ENCODE measurements around the gene PRKG1.

PRKG1 gene

GRCh38 chr10:52106011-52106410 is 1031.7 kb downstream of the PRKG1 start:
- Mint-ChIP-seq H3K4me3 (no peak overlapping the region), H3K4me1 (no peaks in the 10 kb centered on the region), H3K27ac (ENCODE audit: low read depth) (no peak overlapping the region), H3K27me3 (no peaks in the 10 kb centered on the region), H3K9me3 (no peaks in the 10 kb centered on the region), H3K36me3 (ENCODE audit: insufficient read depth) (no peaks in the 10 kb centered on the region)
- ATAC-seq (replicated peaks; ENCODE audit: extremely low read depth, poor library complexity, severe bottlenecking) (no peak), DNase-seq (ENCODE audit: low spot score in 2 of 2) (no peak)

GRCh38 chr10:52106899-52107298 is 1032.6 kb downstream of the PRKG1 start:
- Mint-ChIP-seq H3K4me1 (no peaks in the 10 kb centered on the region), H3K27ac (ENCODE audit: low read depth) (no peak overlapping the region), H3K36me3 (ENCODE audit: insufficient read depth) (no peaks in the 10 kb centered on the region), H3K27me3 (no peaks in the 10 kb centered on the region), H3K4me3 (no peak overlapping the region), H3K9me3 (no peaks in the 10 kb centered on the region)
- ATAC-seq (replicated peaks; ENCODE audit: extremely low read depth, poor library complexity, severe bottlenecking), result no peak
- DNase-seq (ENCODE audit: low spot score in 2 of 2), result no peak

GRCh38 chr10:52108236-52108635 is 1033.9 kb downstream of the PRKG1 start:
- ATAC-seq (replicated peaks; ENCODE audit: extremely low read depth, poor library complexity, severe bottlenecking) (no peak), DNase-seq (ENCODE audit: low spot score in 2 of 2) (no peak)
- Mint-ChIP-seq H3K4me3 (no peak overlapping the region), H3K9me3 (no peaks in the 10 kb centered on the region), H3K27me3 (no peaks in the 10 kb centered on the region), H3K36me3 (ENCODE audit: insufficient read depth) (no peaks in the 10 kb centered on the region), H3K4me1 (no peaks in the 10 kb centered on the region), H3K27ac (ENCODE audit: low read depth) (no peak overlapping the region)

GRCh38 chr10:52110576-52110975 is 1036.3 kb downstream of the PRKG1 start:
- Mint-ChIP-seq H3K27ac (ENCODE audit: low read depth) (no peak overlapping the region), H3K4me3 (no peak overlapping the region), H3K36me3 (ENCODE audit: insufficient read depth) (no peaks in the 10 kb centered on the region), H3K27me3 (no peaks in the 10 kb centered on the region), H3K4me1 (no peaks in the 10 kb centered on the region), H3K9me3 (peaks cover 2% of the 10 kb centered on the region)
- DNase-seq (ENCODE audit: low spot score in 2 of 2), result no peak
- no peak for ATAC-seq (replicated peaks; ENCODE audit: extremely low read depth, poor library complexity, severe bottlenecking)

GRCh38 chr10:52111101-52111891 is 1037.0 kb downstream of the PRKG1 start:
- ATAC-seq (replicated peaks; ENCODE audit: extremely low read depth, poor library complexity, severe bottlenecking) (no peak), DNase-seq (ENCODE audit: low spot score in 2 of 2) (no peak)
- Mint-ChIP-seq H3K4me3 (no peak overlapping the region), H3K36me3 (ENCODE audit: insufficient read depth) (no peaks in the 10 kb centered on the region), H3K4me1 (no peaks in the 10 kb centered on the region), H3K27ac (ENCODE audit: low read depth) (no peak overlapping the region), H3K27me3 (no peaks in the 10 kb centered on the region), H3K9me3 (peaks cover 4% of the 10 kb centered on the region)

- Mint-ChIP-seq H3K36me3 (ENCODE audit: insufficient read depth) (no peaks in the 10 kb centered on the region), H3K27ac (ENCODE audit: low read depth) (no peak overlapping the region), H3K9me3 (peaks cover 14% of the 10 kb centered on the region), H3K27me3 (no peaks in the 10 kb centered on the region), H3K4me1 (no peaks in the 10 kb centered on the region), H3K4me3 (no peak overlapping the region)
- DNase-seq (ENCODE audit: low spot score in 2 of 2), result no peak
- no peak for ATAC-seq (replicated peaks; ENCODE audit: extremely low read depth, poor library complexity, severe bottlenecking)
These were observed 1041.5 kb downstream of the PRKG1 start for GRCh38 chr10:52115823-52116222.

GRCh38 chr10:52119507-52119906 is 1045.2 kb downstream of the PRKG1 start:
- H3K27me3 Mint-ChIP-seq, result no peaks in the 10 kb centered on the region
- H3K27ac Mint-ChIP-seq (ENCODE audit: low read depth), result no peak overlapping the region
- H3K36me3 Mint-ChIP-seq (ENCODE audit: insufficient read depth), result no peaks in the 10 kb centered on the region
- no peak overlapping the region for H3K4me3 Mint-ChIP-seq
- H3K4me1 Mint-ChIP-seq, result no peaks in the 10 kb centered on the region
- peaks cover 14% of the 10 kb centered on the region for H3K9me3 Mint-ChIP-seq
- ATAC-seq (replicated peaks; ENCODE audit: extremely low read depth, poor library complexity, severe bottlenecking), result no peak
- no peak for DNase-seq (ENCODE audit: low spot score in 2 of 2)

GRCh38 chr10:52121688-52122087 is 1047.4 kb downstream of the PRKG1 start:
- no peak for DNase-seq (ENCODE audit: low spot score in 2 of 2)
- H3K27me3 Mint-ChIP-seq, result no peaks in the 10 kb centered on the region
- no peak overlapping the region for H3K27ac Mint-ChIP-seq (ENCODE audit: low read depth)
- no peak for ATAC-seq (replicated peaks; ENCODE audit: extremely low read depth, poor library complexity, severe bottlenecking)
- H3K36me3 Mint-ChIP-seq (ENCODE audit: insufficient read depth), result no peaks in the 10 kb centered on the region
- H3K9me3 Mint-ChIP-seq, result peaks cover 12% of the 10 kb centered on the region
- no peak overlapping the region for H3K4me3 Mint-ChIP-seq
- no peaks in the 10 kb centered on the region for H3K4me1 Mint-ChIP-seq

- no peak for DNase-seq (ENCODE audit: low spot score in 2 of 2)
- ATAC-seq (replicated peaks; ENCODE audit: extremely low read depth, poor library complexity, severe bottlenecking), result no peak
- H3K36me3 Mint-ChIP-seq (ENCODE audit: insufficient read depth), result no peaks in the 10 kb centered on the region
- peaks cover 14% of the 10 kb centered on the region for H3K9me3 Mint-ChIP-seq
- no peaks in the 10 kb centered on the region for H3K27me3 Mint-ChIP-seq
- no peak overlapping the region for H3K27ac Mint-ChIP-seq (ENCODE audit: low read depth)
- no peak overlapping the region for H3K4me3 Mint-ChIP-seq
- no peaks in the 10 kb centered on the region for H3K4me1 Mint-ChIP-seq
These were observed 1053.9 kb downstream of the PRKG1 start for GRCh38 chr10:52128056-52128683.

- no peak for DNase-seq (ENCODE audit: low spot score in 2 of 2)
- Mint-ChIP-seq H3K4me1 (no peaks in the 10 kb centered on the region), H3K36me3 (ENCODE audit: insufficient read depth) (no peaks in the 10 kb centered on the region), H3K9me3 (peaks cover 14% of the 10 kb centered on the region), H3K27ac (ENCODE audit: low read depth) (no peak overlapping the region), H3K4me3 (no peak overlapping the region), H3K27me3 (no peaks in the 10 kb centered on the region)
- ATAC-seq (replicated peaks; ENCODE audit: extremely low read depth, poor library complexity, severe bottlenecking), result no peak
These were observed 1055.3 kb downstream of the PRKG1 start for GRCh38 chr10:52129410-52130178.

GRCh38 chr10:52135101-52135500 is 1060.8 kb downstream of the PRKG1 start:
- H3K27ac Mint-ChIP-seq (ENCODE audit: low read depth), result no peak overlapping the region
- H3K27me3 Mint-ChIP-seq, result no peaks in the 10 kb centered on the region
- DNase-seq (ENCODE audit: low spot score in 2 of 2) (no peak), ATAC-seq (replicated peaks; ENCODE audit: extremely low read depth, poor library complexity, severe bottlenecking) (no peak)
- no peak overlapping the region for H3K4me3 Mint-ChIP-seq
- peaks cover 5% of the 10 kb centered on the region for H3K9me3 Mint-ChIP-seq
- no peaks in the 10 kb centered on the region for H3K4me1 Mint-ChIP-seq
- no peaks in the 10 kb centered on the region for H3K36me3 Mint-ChIP-seq (ENCODE audit: insufficient read depth)

- ATAC-seq (replicated peaks; ENCODE audit: extremely low read depth, poor library complexity, severe bottlenecking) (no peak), DNase-seq (ENCODE audit: low spot score in 2 of 2) (no peak)
- H3K27me3 Mint-ChIP-seq, result no peaks in the 10 kb centered on the region
- H3K4me3 Mint-ChIP-seq, result no peak overlapping the region
- H3K9me3 Mint-ChIP-seq, result no peaks in the 10 kb centered on the region
- no peaks in the 10 kb centered on the region for H3K4me1 Mint-ChIP-seq
- no peak overlapping the region for H3K27ac Mint-ChIP-seq (ENCODE audit: low read depth)
- no peaks in the 10 kb centered on the region for H3K36me3 Mint-ChIP-seq (ENCODE audit: insufficient read depth)
These were observed 1062.6 kb downstream of the PRKG1 start for GRCh38 chr10:52136921-52137320.

- ATAC-seq (replicated peaks; ENCODE audit: extremely low read depth, poor library complexity, severe bottlenecking) (no peak), DNase-seq (ENCODE audit: low spot score in 2 of 2) (no peak)
- Mint-ChIP-seq H3K4me1 (no peaks in the 10 kb centered on the region), H3K27ac (ENCODE audit: low read depth) (no peak overlapping the region), H3K9me3 (peaks cover 1% of the 10 kb centered on the region), H3K4me3 (no peak overlapping the region), H3K36me3 (ENCODE audit: insufficient read depth) (no peaks in the 10 kb centered on the region), H3K27me3 (no peaks in the 10 kb centered on the region)
These were observed 1069.1 kb downstream of the PRKG1 start for GRCh38 chr10:52143338-52143737.
